ENCODE measurements around the gene HBQ1.
"Not testable (repeated sequence)": the region's sequence is repeated elsewhere in the genome, so short reads cannot be mapped to it uniquely, and the experiment has no call there.

The HBQ1 gene

GRCh38 chr16:175011-175949 is 5.0 kb upstream of the HBQ1 start:
- in situ Hi-C loops (cut with MboI; ENCODE audit: low sequenced_read_pairs): no loop called here

- in situ Hi-C loops (cut with MboI; ENCODE audit: low sequenced_read_pairs): not testable (repeated sequence)
Observed at GRCh38 chr16:176006-176405, 4.3 kb upstream of the HBQ1 start.

DNA sequence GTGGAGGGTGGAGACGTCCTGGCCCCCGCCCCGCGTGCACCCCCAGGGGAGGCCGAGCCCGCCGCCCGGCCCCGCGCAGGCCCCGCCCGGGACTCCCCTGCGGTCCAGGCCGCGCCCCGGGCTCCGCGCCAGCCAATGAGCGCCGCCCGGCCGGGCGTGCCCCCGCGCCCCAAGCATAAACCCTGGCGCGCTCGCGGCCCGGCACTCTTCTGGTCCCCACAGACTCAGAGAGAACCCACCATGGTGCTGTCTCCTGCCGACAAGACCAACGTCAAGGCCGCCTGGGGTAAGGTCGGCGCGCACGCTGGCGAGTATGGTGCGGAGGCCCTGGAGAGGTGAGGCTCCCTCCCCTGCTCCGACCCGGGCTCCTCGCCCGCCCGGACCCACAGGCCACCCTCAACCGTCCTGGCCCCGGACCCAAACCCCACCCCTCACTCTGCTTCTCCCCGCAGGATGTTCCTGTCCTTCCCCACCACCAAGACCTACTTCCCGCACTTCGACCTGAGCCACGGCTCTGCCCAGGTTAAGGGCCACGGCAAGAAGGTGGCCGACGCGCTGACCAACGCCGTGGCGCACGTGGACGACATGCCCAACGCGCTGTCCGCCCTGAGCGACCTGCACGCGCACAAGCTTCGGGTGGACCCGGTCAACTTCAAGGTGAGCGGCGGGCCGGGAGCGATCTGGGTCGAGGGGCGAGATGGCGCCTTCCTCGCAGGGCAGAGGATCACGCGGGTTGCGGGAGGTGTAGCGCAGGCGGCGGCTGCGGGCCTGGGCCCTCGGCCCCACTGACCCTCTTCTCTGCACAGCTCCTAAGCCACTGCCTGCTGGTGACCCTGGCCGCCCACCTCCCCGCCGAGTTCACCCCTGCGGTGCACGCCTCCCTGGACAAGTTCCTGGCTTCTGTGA is 3.5 kb upstream of the HBQ1 start, which contains the start of gene HBA1:
Gene HBA1 (plus strand): TSS at position 204 of the 906 bp plus-strand sequence. CDS start 37 bp downstream, at position 241.
- in situ Hi-C loops (cut with MboI; ENCODE audit: low sequenced_read_pairs): not testable (repeated sequence)

GRCh38 chr16:177394-177822 is 2.9 kb upstream of the HBQ1 start:
- in situ Hi-C loops (cut with MboI; ENCODE audit: low sequenced_read_pairs): no loop called here

DNA sequence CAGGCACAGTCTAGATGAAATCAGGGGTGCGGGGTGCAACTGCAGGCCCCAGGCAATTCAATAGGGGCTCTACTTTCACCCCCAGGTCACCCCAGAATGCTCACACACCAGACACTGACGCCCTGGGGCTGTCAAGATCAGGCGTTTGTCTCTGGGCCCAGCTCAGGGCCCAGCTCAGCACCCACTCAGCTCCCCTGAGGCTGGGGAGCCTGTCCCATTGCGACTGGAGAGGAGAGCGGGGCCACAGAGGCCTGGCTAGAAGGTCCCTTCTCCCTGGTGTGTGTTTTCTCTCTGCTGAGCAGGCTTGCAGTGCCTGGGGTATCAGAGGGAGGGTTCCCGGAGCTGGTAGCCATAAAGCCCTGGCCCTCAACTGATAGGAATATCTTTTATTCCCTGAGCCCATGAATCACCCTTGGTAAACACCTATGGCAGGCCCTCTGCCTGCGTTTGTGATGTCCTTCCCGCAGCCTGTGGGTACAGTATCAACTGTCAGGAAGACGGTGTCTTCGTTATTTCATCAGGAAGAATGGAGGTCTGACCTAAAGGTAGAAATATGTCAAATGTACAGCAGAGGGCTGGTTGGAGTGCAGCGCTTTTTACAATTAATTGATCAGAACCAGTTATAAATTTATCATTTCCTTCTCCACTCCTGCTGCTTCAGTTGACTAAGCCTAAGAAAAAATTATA is 2.1 kb upstream of the HBQ1 start:
- in situ Hi-C loops (cut with MboI; ENCODE audit: low sequenced_read_pairs): no loop called here

GRCh38 chr16:178668-179015 is 1.6 kb upstream of the HBQ1 start:
- in situ Hi-C loops (cut with MboI; ENCODE audit: low sequenced_read_pairs): no loop called here

GRCh38 chr16:179211-180092 is 807 bp upstream of the HBQ1 start:
- in situ Hi-C loops (cut with MboI; ENCODE audit: low sequenced_read_pairs): no loop called here

- in situ Hi-C loops (cut with MboI; ENCODE audit: low sequenced_read_pairs): no loop called here
Observed at GRCh38 chr16:180681-181564, 664 bp downstream of the HBQ1 start.

- in situ Hi-C loops (cut with MboI; ENCODE audit: low sequenced_read_pairs): no loop called here
Observed at GRCh38 chr16:181565-182021, 1.3 kb downstream of the HBQ1 start.

GRCh38 chr16:183005-183404 is 2.7 kb downstream of the HBQ1 start:
- in situ Hi-C loops (cut with MboI; ENCODE audit: low sequenced_read_pairs): no loop called here

DNA sequence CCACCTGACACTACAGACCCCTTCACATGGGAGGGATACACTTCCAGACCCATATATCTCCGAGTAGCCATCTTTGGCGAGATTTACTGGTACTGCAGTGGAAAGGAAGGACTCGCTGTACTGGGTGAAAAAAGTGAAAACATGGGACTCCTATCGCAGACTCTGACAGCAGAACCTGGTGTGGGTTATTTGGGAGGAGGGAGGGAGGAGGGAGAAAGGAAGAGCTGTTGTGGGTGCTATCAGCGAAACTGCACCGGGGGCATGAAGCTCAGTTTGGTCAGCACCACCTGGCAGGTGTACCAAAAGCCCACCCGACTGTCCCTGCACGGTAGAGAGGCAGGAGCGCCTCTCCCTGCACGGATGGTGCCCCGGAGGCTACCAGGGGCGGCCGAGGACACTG is 5.0 kb downstream of the HBQ1 start:
- in situ Hi-C loops (cut with MboI; ENCODE audit: low sequenced_read_pairs): no loop called here

DNA sequence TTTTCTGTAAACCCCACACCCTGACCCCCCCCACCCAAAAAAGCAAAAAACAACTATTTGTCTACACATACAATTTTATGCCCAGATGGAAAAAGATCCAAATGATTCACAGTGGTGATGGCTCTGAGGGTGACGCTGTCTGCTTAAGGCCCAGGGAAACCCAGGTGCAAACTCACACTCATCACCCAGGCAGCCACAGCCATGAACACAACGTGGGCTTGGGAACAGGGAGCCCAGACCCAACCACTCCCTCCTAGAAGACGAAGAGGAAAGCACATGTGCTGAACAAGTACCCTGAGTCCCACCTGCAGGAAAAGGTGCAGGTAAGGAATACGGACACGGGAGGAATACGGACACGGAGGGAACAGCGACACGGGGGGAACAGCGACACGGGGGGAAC is 5.4 kb downstream of the HBQ1 start:
- in situ Hi-C loops (cut with MboI; ENCODE audit: low sequenced_read_pairs): no loop called here

DNA sequence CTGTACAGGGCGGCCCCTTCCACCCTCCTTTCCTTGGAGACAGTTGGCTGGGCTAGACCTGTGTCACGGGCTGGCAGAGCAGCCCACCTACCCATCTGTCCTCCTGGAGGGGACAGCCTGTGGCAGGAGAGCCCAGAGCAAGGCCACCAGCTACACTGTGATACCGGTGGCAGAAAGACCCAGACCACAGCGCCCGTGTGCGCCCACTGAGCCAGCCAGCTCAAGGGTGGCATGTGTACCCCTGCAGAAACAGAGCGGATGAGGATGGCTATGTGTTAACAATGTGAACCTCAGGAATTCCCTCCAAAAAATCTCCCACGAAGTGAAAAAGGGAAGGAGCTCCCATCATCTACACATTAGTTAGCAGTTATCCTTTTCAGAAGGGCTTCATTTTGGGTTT is 7.1 kb downstream of the HBQ1 start:
- in situ Hi-C loops (cut with MboI; ENCODE audit: low sequenced_read_pairs): no loop called here

DNA sequence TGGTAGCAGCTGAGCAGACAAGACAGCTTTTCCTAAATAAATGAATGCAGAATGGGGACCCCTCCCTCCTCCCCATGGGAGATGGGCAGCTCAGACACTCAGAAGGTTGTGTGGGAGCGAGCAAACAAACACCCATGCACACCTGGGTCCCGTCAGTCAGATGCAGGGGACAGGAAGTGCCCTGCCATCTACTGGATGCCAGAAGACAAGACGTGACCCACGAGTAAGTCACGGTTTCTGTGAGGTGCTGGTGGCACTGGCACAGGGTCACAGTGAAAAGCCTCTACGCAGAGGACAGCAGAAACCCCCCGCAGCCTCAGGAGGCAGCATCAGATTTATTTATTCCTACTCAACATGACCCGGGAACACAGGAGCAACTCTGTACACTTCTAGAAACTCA is 8.4 kb downstream of the HBQ1 start:
- in situ Hi-C loops (cut with MboI; ENCODE audit: low sequenced_read_pairs): no loop called here

DNA sequence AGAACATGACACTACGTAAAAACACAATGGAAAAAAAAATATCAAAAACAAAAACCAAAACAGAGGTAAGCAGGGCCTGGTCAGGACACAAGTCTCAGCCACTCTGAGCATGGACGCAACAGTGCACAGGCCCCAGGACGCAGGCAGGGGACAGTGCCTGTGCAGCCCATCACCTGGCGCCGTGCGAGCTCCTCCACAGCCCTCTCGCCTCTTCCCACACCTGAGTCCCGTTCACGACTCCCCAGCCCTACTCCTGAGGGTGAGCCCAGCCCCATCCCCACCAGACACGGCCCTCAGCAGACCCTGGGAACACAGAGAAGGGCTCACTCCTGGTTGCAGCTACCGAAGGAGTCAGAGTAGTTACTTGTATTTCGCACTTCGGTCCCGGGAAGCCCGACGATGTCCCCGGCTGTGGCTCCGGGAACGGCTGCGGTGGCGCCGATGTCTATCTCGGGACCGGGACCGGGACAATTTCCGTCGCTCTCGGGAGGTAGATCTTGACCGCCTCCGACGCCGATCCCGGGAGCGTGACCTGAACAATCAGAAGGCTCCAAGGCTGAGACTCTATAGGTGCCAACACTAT is 9.4 kb downstream of the HBQ1 start:
- in situ Hi-C loops (cut with MboI; ENCODE audit: low sequenced_read_pairs): no loop called here

DNA sequence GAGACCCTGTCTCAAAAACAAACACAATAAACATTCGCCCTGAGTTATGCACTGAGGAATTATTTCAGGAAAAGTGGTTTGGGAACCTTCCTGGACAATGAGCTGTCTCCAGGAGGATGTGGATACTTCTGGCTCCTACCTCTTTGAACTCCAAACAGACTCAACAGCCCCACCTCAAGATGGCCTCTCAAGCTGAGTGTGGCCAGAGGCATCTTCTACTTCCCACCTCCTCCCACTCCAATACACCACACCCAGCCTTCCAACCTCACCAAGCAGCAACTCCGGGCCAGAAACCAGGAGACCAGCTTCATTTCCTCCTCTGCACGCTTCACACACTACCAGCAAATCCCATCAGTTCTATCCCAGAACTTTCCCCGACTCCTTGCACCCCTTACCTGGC is 11.6 kb downstream of the HBQ1 start:
- in situ Hi-C loops (cut with MboI; ENCODE audit: low sequenced_read_pairs): no loop called here

- in situ Hi-C loops (cut with MboI; ENCODE audit: low sequenced_read_pairs): no loop called here
Observed at GRCh38 chr16:192686-193085, 12.4 kb downstream of the HBQ1 start.

DNA sequence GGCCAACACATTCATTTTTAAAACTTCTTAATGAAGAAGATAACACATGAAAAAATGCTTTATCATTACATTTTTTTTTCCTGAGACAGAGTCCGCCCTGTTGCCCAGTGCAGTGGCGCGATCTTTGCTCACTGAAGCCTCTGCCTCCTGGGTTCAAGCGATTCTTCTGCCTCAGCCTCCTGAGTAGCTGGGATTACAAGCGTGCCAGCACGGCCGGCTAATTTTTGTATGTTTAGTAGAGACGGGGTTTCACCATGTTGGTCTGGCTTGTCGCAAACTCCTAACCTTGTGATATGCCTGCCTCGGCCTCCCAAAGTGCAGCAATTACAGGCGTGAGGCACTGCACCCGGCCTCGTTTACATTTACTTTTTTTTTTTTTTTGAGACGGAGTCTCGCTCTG is 13.2 kb downstream of the HBQ1 start:
- in situ Hi-C loops (cut with MboI; ENCODE audit: low sequenced_read_pairs): no loop called here

GRCh38 chr16:194516-194915 is 14.3 kb downstream of the HBQ1 start:
- in situ Hi-C loops (cut with MboI; ENCODE audit: low sequenced_read_pairs): no loop called here

All from HL-60/S4 treated with retinoic acid at 250 ng/mL for 4 days and 3 days (cell line).